Measurements from ENCODE around the gene ACOT6.
"Not testable (repeated sequence)": the region's sequence is repeated elsewhere in the genome, so short reads cannot be mapped to it uniquely, and the experiment has no call there.

Gene ACOT6

GRCh38 chr14:73612339-73613045 lies at the start of gene ACOT6:
TSS of gene ACOT6 (plus strand) at chr14:73612517. CDS start at chr14:73612572, 55 bp downstream.
- peak; percentile 80 for DNase-seq (ENCODE audit: low spot score)
- H3K4me3 ChIP-seq: peak within 1 kb of the TSS; percentile 87
- no peak for TF ChIP-seq CTCF (IDR thresholded peaks at IDR 0.05)
- peak within 1 kb of the TSS; percentile 80 to 92 for H3K27ac ChIP-seq

- H3K4me3 ChIP-seq; H3K27ac ChIP-seq; DNase-seq (ENCODE audit: low spot score): not testable (repeated sequence)
Observed at GRCh38 chr14:73562696-73563095, 49.6 kb upstream of the ACOT6 start.

- not testable (repeated sequence) for DNase-seq (ENCODE audit: low spot score); H3K27ac ChIP-seq
- H3K4me3 ChIP-seq: peak overlapping the region; percentile 87
Observed at GRCh38 chr14:73566431-73566830, 45.9 kb upstream of the ACOT6 start.

GRCh38 chr14:73566935-73567334 lies 45.4 kb upstream of the ACOT6 start:
- DNase-seq (ENCODE audit: low spot score); H3K27ac ChIP-seq: not testable (repeated sequence)
- H3K4me3 ChIP-seq: peak overlapping the region; percentile 87

GRCh38 chr14:73567358-73567757 lies 45.0 kb upstream of the ACOT6 start:
- no peak for DNase-seq (ENCODE audit: low spot score)
- Histone ChIP-seq H3K27ac (peak overlapping the region; percentile 70 to 95), H3K4me3 (peak overlapping the region; percentile 87)
- TF ChIP-seq CTCF (IDR thresholded peaks at IDR 0.05): no peak

- DNase-seq (ENCODE audit: low spot score): no peak
- Histone ChIP-seq H3K27ac (peak overlapping the region; percentile 95 to 99), H3K4me3 (peak overlapping the region; percentile 87)
- TF ChIP-seq CTCF (IDR thresholded peaks at IDR 0.05): no peak
Observed at GRCh38 chr14:73567951-73568885, 44.1 kb upstream of the ACOT6 start.

- H3K4me3 ChIP-seq: peak overlapping the region; percentile 87
- DNase-seq (ENCODE audit: low spot score): not testable (repeated sequence)
- peak overlapping the region; percentile 95 to 99 for H3K27ac ChIP-seq
Observed at GRCh38 chr14:73568886-73569184, 43.5 kb upstream of the ACOT6 start.

- Histone ChIP-seq H3K27ac (peak within 1 kb of the TSS; percentile 95 to 99), H3K4me3 (peak within 1 kb of the TSS; percentile 87)
- peak; percentile 94 for DNase-seq (ENCODE audit: low spot score)
Observed at GRCh38 chr14:73569185-73569958, 42.9 kb upstream of the ACOT6 start, which contains the start of gene ACOT2. TSS of gene ACOT2 (plus strand) at chr14:73569213. CDS start at chr14:73569241, 28 bp downstream.

- H3K4me3 ChIP-seq: peak overlapping the region; percentile 49
- H3K27ac ChIP-seq; DNase-seq (ENCODE audit: low spot score): not testable (repeated sequence)
- peak; percentile 30 for TF ChIP-seq CTCF (IDR thresholded peaks at IDR 0.05)
Observed at GRCh38 chr14:73570913-73571312, 41.4 kb upstream of the ACOT6 start.

- DNase-seq (ENCODE audit: low spot score); H3K27ac ChIP-seq: not testable (repeated sequence)
Observed at GRCh38 chr14:73573034-73573433, 39.3 kb upstream of the ACOT6 start.

GRCh38 chr14:73573740-73574139 lies 38.6 kb upstream of the ACOT6 start:
- not testable (repeated sequence) for H3K4me3 ChIP-seq; H3K27ac ChIP-seq; DNase-seq (ENCODE audit: low spot score)

More at GRCh38 chr14:73573034-73573433, 39.3 kb upstream of the ACOT6 start:
- H3K4me3 ChIP-seq: not testable (repeated sequence)

GRCh38 chr14:73574251-73574650 lies 38.1 kb upstream of the ACOT6 start:
- H3K27ac ChIP-seq; DNase-seq (ENCODE audit: low spot score); H3K4me3 ChIP-seq: not testable (repeated sequence)

Data from coronary artery (tissue), 2 donors.